HepG2 (cell line): Measurements from ENCODE around the gene TRAP1. TPM values are rescaled to one million over a fixed set of nuclear protein-coding genes. Genes with fewer than 3 reads are reported as not detected.

ENCODE experiments used
- ATAC-seq: fragments of 200-7000 bp; cut with Tn5 transposase; 3 replicates; pipeline ENCODE4 v1.9.1; 2020; ENCODE audit warnings: mild to moderate bottlenecking, moderate library complexity
- BruUV-seq: library from RNA; stranded (reverse); fragments of 400-500 nt; replicated peaks from 2 replicates; lab custom pipeline; 2021; lab: Mats Ljungman, UMichigan
- CTCF ChIA-PET: fragments of 300-600 bp; formaldehyde crosslinking; extraction: SDS; loops from one replicate; lab custom pipeline; 2021; ENCODE audit warnings: low total read pairs, inconsistent platforms, low intra/inter-chr PET ratio; lab: Yijun Ruan, JAX
- POLR2A ChIA-PET: fragments of 350-600 bp; sonication (Branson Sonifier 250); formaldehyde crosslinking; loops from one replicate; lab custom pipeline; 2020; ENCODE audit warnings: antibody characterized with exemption, inconsistent platforms; lab: Yijun Ruan, JAX
- DNase-seq: peaks from one replicate; pipeline ENCODE4 v3.0.0-alpha.2; 2015; ENCODE audit warnings: low spot score
- FAIRE-seq: peaks from 3 replicates; lab custom pipeline; 2011; peaks lifted over from hg19 to GRCh38; lab: Jason Lieb, UNC
- H2AFZ ChIP-seq: one replicate; pipeline ENCODE4 v1.6.1; 2011; ENCODE audit warnings: low read length, inconsistent platforms
- H3K27ac ChIP-seq: fragments of 300-600 bp; 3 replicates; pipeline ENCODE4 v1.8.0; 2011; ENCODE audit warnings: mixed run types, mild to moderate bottlenecking, mixed read lengths, low read length, inconsistent platforms; ENCODE audit not compliant: insufficient read depth; ENCODE audit errors: extremely low read length
- H3K27me3 ChIP-seq, 2 experiments: fragments of 200-600 bp in 1 of 2; 2 replicates in 1 of 2; 3 replicates in 1 of 2; pipeline versions ENCODE4 v1.6.0 to v1.8.0; 2011; ENCODE audit warnings: low read length in 2 of 2, mild to moderate bottlenecking in 2 of 2, moderate library complexity in 2 of 2, inconsistent platforms in 1 of 2; ENCODE audit not compliant: insufficient read depth in 2 of 2, control insufficient read depth in 1 of 2
- H3K36me3 ChIP-seq, 2 experiments: fragments of 200-600 bp in 1 of 2; replicated peaks in 1 of 2; 2 replicates in 1 of 2; 3 replicates in 1 of 2; pipeline versions ENCODE4 v1.5.1 to v1.8.0; 2011; ENCODE audit warnings: low read length in 2 of 2, inconsistent platforms in 1 of 2; ENCODE audit not compliant: insufficient read depth in 2 of 2, control insufficient read depth in 1 of 2
- H3K4me1 ChIP-seq: 2 replicates; pipeline ENCODE4 v1.5.1; 2012; ENCODE audit warnings: low read length, inconsistent platforms; ENCODE audit not compliant: insufficient read depth
- H3K4me2 ChIP-seq: 2 replicates; pipeline ENCODE4 v1.6.0; 2011; ENCODE audit warnings: low read depth, low read length, inconsistent platforms
- H3K4me3 ChIP-seq, 3 experiments: fragments of 200-600 bp in 1 of 3; sonication (generic), shearing (Covaris generic) in 1 of 3; replicated peaks in 1 of 3; 2 replicates each; pipeline ENCODE4 v1.5.1; 2011 to 2016; ENCODE audit warnings: low read length in 3 of 3, inconsistent platforms in 2 of 3, low read depth in 2 of 3, mild to moderate bottlenecking in 2 of 3, control low read depth in 1 of 3, mixed read lengths in 1 of 3; ENCODE audit not compliant: insufficient read depth in 1 of 3
- H3K79me2 ChIP-seq: one replicate; pipeline ENCODE4 v1.6.1; 2011; ENCODE audit warnings: low read length, inconsistent platforms; ENCODE audit not compliant: insufficient read depth
- H3K9ac ChIP-seq: 2 replicates; pipeline ENCODE4 v1.6.0; 2011; ENCODE audit warnings: mild to moderate bottlenecking, low read depth, low read length, inconsistent platforms; ENCODE audit not compliant: insufficient read depth
- H3K9me3 ChIP-seq: 2 replicates; pipeline ENCODE4 v1.5.1; 2012; ENCODE audit warnings: mild to moderate bottlenecking, low read length
- H4K20me1 ChIP-seq: 2 replicates; pipeline ENCODE4 v1.6.0; 2011; ENCODE audit warnings: inconsistent platforms, mild to moderate bottlenecking, low read length, moderate library complexity; ENCODE audit not compliant: insufficient read depth
- AGO2 ChIP-seq: fragments of 200-400 bp; formaldehyde crosslinking; optimal IDR thresholded peaks from 2 replicates; pipeline ENCODE3; 2017; ENCODE audit warnings: mild to moderate bottlenecking, low read depth, low read length, moderate library complexity
- ZFP82 ChIP-seq: sonication (generic); formaldehyde crosslinking; IDR thresholded peaks from 2 replicates; pipeline ENCODE4 v1.5.1; 2020; ENCODE audit warnings: mild to moderate bottlenecking, missing genetic modification reagents, borderline replicate concordance
- ZNF674 ChIP-seq: sonication (generic); formaldehyde crosslinking; IDR thresholded peaks from 2 replicates; pipeline ENCODE4 v1.5.0; 2020; ENCODE audit warnings: low read depth, mild to moderate bottlenecking, missing genetic modification reagents
- WGBS: methylation state at CpG from one replicate; pipeline ENCODE4 v1.1.6; 2017; ENCODE audit warnings: low lambda C conversion rate; 5-methylcytosine and 5-hydroxymethylcytosine counted together
- in situ Hi-C: cut with HindIII; loops from 2 replicates; pipeline ENCODE4 v1.10.0; 2017; ENCODE audit warnings: low pct_unique_long_range_greater_than_20kb; ENCODE audit not compliant: extremely low pct_ligation_motif_present
- intact Hi-C: fragments of 100-400 bp; cut with micrococcal nuclease; formaldehyde crosslinking; loops from one replicate; pipeline ENCODE4 v1.10.0; 2022; ENCODE audit not compliant: unreplicated experiment
- polyA plus RNA-seq, 8 experiments: library from polyadenylated mRNA; depleted of rRNA in 3 of 8; stranded (reverse) in 7 of 8; unstranded in 1 of 8; fragments of >200 nt; fragmentation: Illumina TruSeq in 4 of 8; extraction: Trizol in 4 of 8; gene quantifications; 2 replicates each; pipeline versions ENCODE4 v1.2.1 to v1.2.3, GENCODE V29; 2011 to 2016; ENCODE audit warnings: low read depth in 4 of 8, missing spikeins in 1 of 8, mixed read lengths in 1 of 8; ENCODE audit not compliant: insufficient read depth in 1 of 8
- total RNA-seq, 5 experiments: library from RNA; depleted of rRNA; stranded (reverse); fragments of >200 nt; fragmentation: Illumina TruSeq; extraction: Trizol; gene quantifications; 2 replicates each; pipeline ENCODE4 v1.2.3, GENCODE V29; 2016; ENCODE audit warnings: low read depth in 1 of 5

TRAP1 gene
- total and polyA plus RNA-seq, 2 of the 13 experiments (the other 11 are each of a cell fraction or from before 2014, with no cell fraction given), result 127 to 240 TPM

DNA sequence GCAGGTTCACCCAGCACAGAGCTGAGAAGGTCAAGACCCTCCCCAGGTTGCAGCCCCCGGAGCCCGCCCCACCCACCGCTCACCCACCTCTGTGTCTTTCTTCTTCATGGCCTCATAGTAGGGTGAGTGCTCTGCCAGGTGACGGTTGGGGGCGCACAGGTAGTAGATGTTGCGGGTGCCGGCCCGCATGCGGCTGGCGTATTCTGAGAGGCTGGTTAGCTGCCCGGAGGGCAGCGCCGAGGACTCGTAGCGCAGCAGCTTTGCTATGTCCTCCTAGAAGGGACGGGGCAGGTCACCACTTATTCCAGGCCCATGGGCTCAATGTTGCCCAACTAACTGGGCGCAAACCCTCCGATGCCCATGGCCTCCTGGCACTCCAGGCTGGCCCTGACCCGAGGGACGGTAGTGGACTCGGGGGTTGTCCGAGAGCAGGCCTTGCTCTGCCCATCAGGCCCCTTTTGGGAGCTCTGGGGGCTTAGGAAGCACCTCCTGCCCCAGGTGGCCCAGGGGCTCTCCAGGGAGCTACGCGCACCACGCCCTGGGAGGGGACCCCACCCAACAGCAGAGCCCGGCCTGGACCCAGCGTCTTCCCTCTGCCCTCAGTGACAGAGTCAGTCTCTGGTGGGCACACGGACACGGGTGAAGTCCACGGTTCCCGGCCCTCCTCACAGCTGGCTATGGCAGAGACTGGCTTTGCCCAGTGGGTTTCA is 53.0 kb downstream of the TRAP1 start:
- FAIRE-seq, result no peak
- no peaks in the 10 kb centered on the region for H3K27me3 ChIP-seq
- WGBS, result 80% methylated on average over 2 of the region's 31 CpGs
- in situ Hi-C loops (no loop called here), intact Hi-C loops (no loop called here)
- H3K4me1 ChIP-seq, result no peaks in the 10 kb centered on the region
- ATAC-seq, result no peak; the same call in 2 of the 3 replicates
- H2AFZ ChIP-seq, result no peak overlapping the region
- no peaks in the 10 kb centered on the region for H3K9me3 ChIP-seq
- CTCF ChIA-PET, result no interaction called here
- no peak for DNase-seq
- no peak overlapping the region for H3K4me3 ChIP-seq
- no peaks in the 10 kb centered on the region for H3K79me2 ChIP-seq
- TF ChIP-seq AGO2 (peak; percentile 78), ZFP82 (no peak)
- POLR2A ChIA-PET, result no interaction called here
- BruUV-seq, result no TSS peak
- H3K36me3 ChIP-seq, result peaks cover 20 to 81% of the 10 kb centered on the region in 2 experiments
- H3K27ac ChIP-seq, result no peak overlapping the region
- H3K4me2 ChIP-seq, result no peak overlapping the region
- H3K9ac ChIP-seq, result no peak overlapping the region
- H4K20me1 ChIP-seq, result no peaks in the 10 kb centered on the region

DNA sequence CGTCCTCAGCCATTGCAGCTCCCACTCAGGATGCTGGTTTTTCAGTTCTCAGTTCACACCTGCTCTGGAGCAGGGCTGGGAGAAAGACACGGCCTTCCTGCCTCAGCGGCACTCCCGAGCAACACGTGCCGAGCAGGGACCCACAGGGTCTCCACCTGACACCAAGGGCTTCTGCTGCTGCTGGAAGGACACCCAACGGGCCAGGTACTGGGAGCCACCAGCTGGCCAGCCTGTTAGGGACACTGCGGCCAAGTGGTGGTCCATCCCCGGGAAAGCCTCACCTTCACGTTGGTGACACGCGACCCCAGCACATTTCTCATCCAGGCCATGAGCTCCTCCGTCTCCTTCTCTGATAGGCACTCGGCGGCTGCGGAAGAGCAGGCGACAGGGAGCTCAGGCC is 54.7 kb downstream of the TRAP1 start:
- H3K9ac ChIP-seq, result no peak overlapping the region
- ATAC-seq (no peak), DNase-seq (no peak), FAIRE-seq (no peak)
- 95% methylated on average over 11 of the region's 17 CpGs for WGBS
- no peak overlapping the region for H3K4me2 ChIP-seq
- no peak overlapping the region for H3K4me3 ChIP-seq
- ChIA-PET CTCF (no interaction called here), POLR2A (interaction anchor here (0.9 kb wide), 1 partner anchor 8 kb away, joined by 3 read pairs; the partner anchor contains the start of gene DNASE1)
- H2AFZ ChIP-seq, result no peak overlapping the region
- no peaks in the 10 kb centered on the region for H4K20me1 ChIP-seq
- no peaks in the 10 kb centered on the region for H3K79me2 ChIP-seq
- no TSS peak for BruUV-seq
- H3K4me1 ChIP-seq, result no peaks in the 10 kb centered on the region
- intact Hi-C loops, result no loop called here
- no peaks in the 10 kb centered on the region for H3K9me3 ChIP-seq
- TF ChIP-seq ZNF674 (CRISPR knock-in tag) (no peak), AGO2 (peak; percentile 11)
- H3K36me3 ChIP-seq, result peaks cover 24 to 87% of the 10 kb centered on the region in 2 experiments
- H3K27ac ChIP-seq, result no peak overlapping the region
- in situ Hi-C loops, result no loop called here
- H3K27me3 ChIP-seq, result no peaks in the 10 kb centered on the region
